ENCODE data around the gene SOX5.

DNA sequence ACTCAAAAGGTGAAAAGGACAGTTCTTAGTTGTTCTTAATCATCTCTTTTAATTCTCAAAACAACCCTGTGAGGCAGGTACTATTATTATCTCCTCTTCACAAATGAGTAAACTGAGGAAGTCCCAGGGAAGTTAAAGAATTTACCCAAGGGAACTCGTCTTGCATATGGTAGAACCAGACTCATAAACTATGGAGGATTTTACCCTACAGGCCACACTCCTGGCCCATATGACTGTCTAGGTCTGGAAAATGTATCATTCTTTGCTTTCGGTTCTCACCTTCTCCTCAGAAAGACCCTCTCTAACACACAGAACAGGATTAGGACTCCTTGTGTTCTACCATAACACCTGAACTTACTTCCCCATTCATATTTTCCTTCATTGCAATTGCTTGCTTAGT is 18.9 kb downstream of the SOX5 start:
- TF ChIP-seq FOXM1 (IDR thresholded peaks at IDR 0.05; ENCODE audit: borderline replicate concordance) (no peak), HDGF (IDR thresholded peaks at IDR 0.05; ENCODE audit: borderline replicate concordance) (no peak), ELF4 (IDR thresholded peaks at IDR 0.05) (no peak), SP1 (IDR thresholded peaks at IDR 0.05) (no peak), FOXK2 (IDR thresholded peaks at IDR 0.05) (no peak), BHLHE40 (IDR thresholded peaks at IDR 0.05; ENCODE audit: borderline replicate concordance) (no peak), L3MBTL2 (conservative IDR thresholded peaks at IDR 0.05) (no peak), FOXA1 (IDR thresholded peaks at IDR 0.05) (no peak)
